ENCODE results near the gene TP53RK.

The TP53RK gene

DNA sequence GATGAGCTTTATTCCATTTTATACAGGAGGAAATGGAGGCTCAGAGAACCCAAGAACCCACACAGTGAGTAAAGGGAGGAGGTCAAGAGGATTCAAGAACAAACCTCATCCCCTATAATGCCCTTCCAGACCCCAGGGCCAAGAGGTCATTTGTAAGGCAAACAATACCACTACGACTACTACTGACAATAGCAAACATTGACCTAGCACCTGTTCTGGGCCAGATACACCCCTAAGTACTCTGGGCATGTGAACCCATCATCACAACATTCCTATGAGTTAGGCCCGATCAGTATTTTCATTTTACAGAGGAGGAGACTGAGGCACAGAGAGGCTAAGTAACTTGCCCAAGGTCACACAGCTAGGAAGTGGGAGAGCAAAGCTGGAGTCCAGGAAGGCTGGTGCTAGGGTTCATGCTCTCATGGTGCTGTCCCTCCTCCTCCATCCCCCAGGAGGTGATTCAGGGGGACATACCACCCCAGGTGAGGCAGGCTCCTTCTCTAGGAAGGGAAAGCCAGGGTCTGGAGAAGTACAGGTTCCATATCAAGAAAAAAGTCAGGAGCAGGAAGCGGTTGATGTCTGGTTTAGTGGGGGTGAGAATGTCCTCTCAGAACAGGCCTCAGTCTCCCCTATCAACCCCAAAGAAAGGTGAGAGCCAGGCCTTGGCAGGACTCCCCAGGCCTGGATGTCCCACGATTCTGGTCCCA is 51.7 kb downstream of the TP53RK start:
- no peak for FAIRE-seq

- no peak for FAIRE-seq
Observed at GRCh38 chr20:46637020-46637419, 52.2 kb downstream of the TP53RK start.

GRCh38 chr20:46636514-46636913 is 52.7 kb downstream of the TP53RK start:
- FAIRE-seq, result no peak

- FAIRE-seq, result no peak
Observed at GRCh38 chr20:46635514-46636136, 53.6 kb downstream of the TP53RK start.

DNA sequence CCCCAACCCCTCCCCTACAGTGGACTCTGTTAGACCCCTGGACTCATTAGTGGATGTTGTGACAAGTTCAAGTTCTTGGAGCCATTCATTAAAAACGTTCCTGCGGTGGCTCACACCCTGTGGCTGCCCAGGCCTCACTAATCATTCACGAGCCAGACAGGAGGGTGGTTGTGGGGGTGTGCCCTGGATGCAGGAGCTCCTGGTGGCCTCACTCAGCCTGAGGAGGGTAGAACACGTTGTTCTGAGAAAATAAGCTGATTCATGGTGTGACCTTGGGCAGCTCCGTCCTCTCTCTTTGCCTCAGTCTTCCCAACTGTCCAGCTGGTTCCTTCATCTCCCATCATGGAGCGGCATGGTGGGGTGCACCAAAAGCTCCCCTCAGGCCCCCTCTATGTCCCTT is 54.7 kb downstream of the TP53RK start:
- no peak for FAIRE-seq

Data from colon (tissue), 2 donors.